HG03060 (cell line): Measurements from ENCODE around the gene DLL1.
A peak's percentile ranks its signal among the peaks of the same experiment; 100 is the strongest.
"Not testable (repeated sequence)": the region's sequence is repeated elsewhere in the genome, so short reads cannot be mapped to it uniquely, and the experiment has no call there.

Experiments
- ATAC-seq: cut with Tn5 transposase; IDR thresholded peaks from one replicate; pipeline ENCODE4 v1.9.1; 2021; ENCODE audit warnings: low read depth, moderate number of reproducible peaks; ENCODE audit not compliant: unreplicated experiment

The DLL1 gene

GRCh38 chr6:170290296-170291128 lies at the start of gene DLL1:
DLL1 (minus strand) TSS chr6:170291078; CDS start chr6:170290139, 939 bp downstream.
- ATAC-seq, result no peak

GRCh38 chr6:170335199-170335598 lies 44.3 kb upstream of the DLL1 start:
- not testable (repeated sequence) for ATAC-seq

- ATAC-seq, result no peak
These were observed 38.4 kb upstream of the DLL1 start for GRCh38 chr6:170329321-170329720.

GRCh38 chr6:170317718-170318117 lies 26.8 kb upstream of the DLL1 start:
- no peak for ATAC-seq

GRCh38 chr6:170317076-170317475 lies 26.2 kb upstream of the DLL1 start:
- ATAC-seq, result no peak

GRCh38 chr6:170316071-170316470 lies 25.2 kb upstream of the DLL1 start:
- no peak for ATAC-seq

GRCh38 chr6:170314983-170315382 lies 24.1 kb upstream of the DLL1 start:
- no peak for ATAC-seq

GRCh38 chr6:170313716-170314295 lies 22.9 kb upstream of the DLL1 start:
- ATAC-seq, result no peak

- ATAC-seq, result no peak
These were observed 22.0 kb upstream of the DLL1 start for GRCh38 chr6:170312876-170313275.

- ATAC-seq, result no peak
These were observed 20.8 kb upstream of the DLL1 start for GRCh38 chr6:170311696-170312095.

- ATAC-seq, result no peak
These were observed 17.9 kb upstream of the DLL1 start for GRCh38 chr6:170308761-170309160.

- ATAC-seq, result no peak
These were observed 16.2 kb upstream of the DLL1 start for GRCh38 chr6:170307080-170307545.

- peak; percentile 88 for ATAC-seq
These were observed 15.6 kb upstream of the DLL1 start, which contains the start of gene FAM120B for GRCh38 chr6:170306324-170307079. FAM120B (plus strand) TSS chr6:170306758; CDS start chr6:170317391, 10,633 bp downstream.

GRCh38 chr6:170305805-170306323 lies 15.0 kb upstream of the DLL1 start:
- no peak for ATAC-seq

GRCh38 chr6:170301184-170301583 lies 10.3 kb upstream of the DLL1 start:
- ATAC-seq, result no peak

- ATAC-seq, result no peak
These were observed 7.8 kb upstream of the DLL1 start for GRCh38 chr6:170298688-170299087.

- no peak for ATAC-seq
These were observed 6.9 kb upstream of the DLL1 start for GRCh38 chr6:170297576-170298330.

GRCh38 chr6:170296746-170297575 lies 6.1 kb upstream of the DLL1 start:
- ATAC-seq, result no peak

GRCh38 chr6:170296423-170296745 lies 5.5 kb upstream of the DLL1 start:
- no peak for ATAC-seq
